Measurements from ENCODE around the gene S100A16. TPM values are rescaled to one million over a fixed set of nuclear protein-coding genes. Genes with fewer than 3 reads are reported as not detected.

S100A16 gene
- total RNA-seq, 2 donors from 2014 or later: 20.1 to 42.5 TPM

DNA sequence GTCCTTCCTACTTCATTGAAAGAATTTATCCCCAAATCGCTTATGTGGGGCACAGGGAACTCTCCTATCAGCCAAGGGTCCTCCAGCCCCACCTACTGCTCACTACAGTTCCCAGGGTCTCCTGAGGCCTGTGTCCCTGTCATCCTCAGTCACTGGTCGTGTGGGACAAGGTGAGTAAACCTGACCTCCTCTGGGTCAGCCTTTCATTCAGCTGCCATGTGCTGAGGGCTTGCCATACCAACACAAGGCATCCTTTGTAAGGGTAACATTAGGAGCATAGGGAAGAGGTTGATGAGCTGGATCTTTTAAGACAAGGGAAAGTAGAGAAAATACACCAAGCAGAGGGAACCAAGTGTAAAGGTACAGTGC lies 34.4 kb upstream of the S100A16 start:
- Histone ChIP-seq H3K4me1 (peaks cover 67% of the 10 kb centered on the region), H3K27ac (peak overlapping the region in 2 of 4 donors; percentile 36 to 83), H3K9me3 (no peaks in the 10 kb centered on the region), H3K27me3 (no peaks in the 10 kb centered on the region), H3K4me3 (no peak overlapping the region), H3K36me3 (replicated peaks in 1 of 2; ENCODE audit: insufficient read depth in 1 of 2, low read depth in 2 of 2) (peaks cover 13 to 18% of the 10 kb centered on the region in 2 donors)
- ATAC-seq (no peak), DNase-seq (no peak)
- TF ChIP-seq, protein P1, sequence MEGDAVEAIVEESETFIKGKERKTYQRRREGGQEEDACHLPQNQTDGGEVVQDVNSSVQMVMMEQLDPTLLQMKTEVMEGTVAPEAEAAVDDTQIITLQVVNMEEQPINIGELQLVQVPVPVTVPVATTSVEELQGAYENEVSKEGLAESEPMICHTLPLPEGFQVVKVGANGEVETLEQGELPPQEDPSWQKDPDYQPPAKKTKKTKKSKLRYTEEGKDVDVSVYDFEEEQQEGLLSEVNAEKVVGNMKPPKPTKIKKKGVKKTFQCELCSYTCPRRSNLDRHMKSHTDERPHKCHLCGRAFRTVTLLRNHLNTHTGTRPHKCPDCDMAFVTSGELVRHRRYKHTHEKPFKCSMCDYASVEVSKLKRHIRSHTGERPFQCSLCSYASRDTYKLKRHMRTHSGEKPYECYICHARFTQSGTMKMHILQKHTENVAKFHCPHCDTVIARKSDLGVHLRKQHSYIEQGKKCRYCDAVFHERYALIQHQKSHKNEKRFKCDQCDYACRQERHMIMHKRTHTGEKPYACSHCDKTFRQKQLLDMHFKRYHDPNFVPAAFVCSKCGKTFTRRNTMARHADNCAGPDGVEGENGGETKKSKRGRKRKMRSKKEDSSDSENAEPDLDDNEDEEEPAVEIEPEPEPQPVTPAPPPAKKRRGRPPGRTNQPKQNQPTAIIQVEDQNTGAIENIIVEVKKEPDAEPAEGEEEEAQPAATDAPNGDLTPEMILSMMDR (IDR thresholded peaks at IDR 0.05): no peak
- WGBS, 2 donors: 61 to 65% methylated on average over 2 of the region's 2 CpGs
- intact Hi-C loops (cut with DNase I): no loop called here

DNA sequence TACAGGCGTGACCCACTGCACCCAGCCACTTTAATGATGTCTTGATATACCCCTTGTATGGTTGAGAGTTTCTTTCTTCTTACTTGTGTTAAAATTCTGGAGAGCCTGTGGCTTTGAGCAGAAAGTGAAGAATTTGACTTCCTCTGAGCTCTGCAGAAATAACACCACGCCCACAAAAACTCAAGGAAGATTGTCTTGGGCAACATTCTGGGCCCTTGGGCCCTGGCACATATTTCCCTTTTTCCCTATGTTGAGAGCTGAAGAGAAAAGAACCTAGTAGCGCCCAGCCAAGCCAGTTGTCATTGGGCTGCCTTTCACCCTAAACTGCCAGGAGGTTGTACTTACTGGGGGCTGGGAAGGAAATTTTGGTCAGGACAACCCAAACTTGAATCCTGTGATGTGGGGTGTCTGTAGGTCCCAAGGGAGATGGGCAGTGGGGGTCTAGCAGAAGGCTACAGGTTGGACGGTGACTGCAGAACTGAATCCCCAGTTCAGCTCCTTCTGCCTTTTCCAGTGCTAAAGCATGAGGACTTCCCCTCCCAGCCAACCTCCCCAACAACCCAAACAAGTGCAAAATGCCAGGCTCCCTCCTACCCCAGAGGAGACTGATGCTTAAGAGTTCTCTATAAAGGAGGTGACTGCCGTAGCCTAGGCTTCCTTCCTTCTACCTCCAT lies 33.9 kb upstream of the S100A16 start:
- H3K4me1 ChIP-seq: peaks cover 72% of the 10 kb centered on the region
- WGBS, 2 donors: 77 to 94% methylated on average over 5 of the region's 5 CpGs
- H3K27ac ChIP-seq: peak overlapping the region in 2 of 4 donors; percentile 36 to 83
- DNase-seq (peak in 1 of 4 donors; percentile 41), ATAC-seq (no peak)
- intact Hi-C loops (cut with DNase I): no loop called here
- H3K9me3 ChIP-seq: no peaks in the 10 kb centered on the region
- TF ChIP-seq POLR2A (IDR thresholded peaks at IDR 0.05): no peak
- TF ChIP-seq, protein P1 (IDR thresholded peaks at IDR 0.05): no peak
- no peak overlapping the region for H3K4me3 ChIP-seq
- no peaks in the 10 kb centered on the region for H3K27me3 ChIP-seq
- peaks cover 13 to 23% of the 10 kb centered on the region in 2 donors for H3K36me3 ChIP-seq (replicated peaks in 1 of 2; ENCODE audit: insufficient read depth in 1 of 2, low read depth in 2 of 2)

- Histone ChIP-seq H3K36me3 (replicated peaks in 1 of 2; ENCODE audit: insufficient read depth in 1 of 2, low read depth in 2 of 2) (peaks cover 22 to 39% of the 10 kb centered on the region in 2 donors), H3K9me3 (no peaks in the 10 kb centered on the region), H3K27ac (peak overlapping the region in 3 of 4 donors; percentile 10 to 38 (median 36)), H3K4me3 (no peak overlapping the region), H3K27me3 (no peaks in the 10 kb centered on the region), H3K4me1 (peaks cover 81% of the 10 kb centered on the region)
- ATAC-seq (peak; percentile 19), DNase-seq (no peak)
- TF ChIP-seq POLR2A (IDR thresholded peaks at IDR 0.05): no peak
- TF ChIP-seq, protein P1 (IDR thresholded peaks at IDR 0.05): no peak
- intact Hi-C loops (cut with DNase I): no loop called here
Measured at GRCh38 chr1:153643816-153644215, 30.9 kb upstream of the S100A16 start.

DNA sequence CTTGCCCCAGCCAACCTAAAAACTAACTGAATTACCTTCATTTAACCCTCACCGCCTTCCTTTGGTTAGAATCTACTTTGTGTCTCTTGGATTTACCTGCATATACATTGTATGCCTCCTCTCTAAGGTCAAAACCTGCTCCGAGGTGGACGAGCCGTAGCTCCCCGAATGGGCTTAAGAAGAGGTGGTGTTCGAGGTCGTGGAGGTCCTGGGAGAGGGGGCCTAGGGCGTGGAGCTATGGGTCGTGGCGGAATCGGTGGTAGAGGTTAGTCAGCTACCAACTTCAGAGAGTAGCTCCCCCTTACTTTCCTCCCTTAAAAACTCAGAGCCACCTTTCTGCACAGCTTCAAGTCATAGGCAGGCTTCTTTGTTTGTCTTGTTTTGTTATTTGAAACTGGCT lies 30.2 kb upstream of the S100A16 start:
- peaks cover 22 to 39% of the 10 kb centered on the region in 2 donors for H3K36me3 ChIP-seq (replicated peaks in 1 of 2; ENCODE audit: insufficient read depth in 1 of 2, low read depth in 2 of 2)
- TF ChIP-seq, protein P1 (IDR thresholded peaks at IDR 0.05): no peak
- no peak for TF ChIP-seq POLR2A (IDR thresholded peaks at IDR 0.05)
- intact Hi-C loops (cut with DNase I): no loop called here

GRCh38 chr1:153642161-153642560 lies 29.2 kb upstream of the S100A16 start:
- intact Hi-C loops (cut with DNase I): no loop called here
- ATAC-seq (no peak), DNase-seq (no peak)
- no peaks in the 10 kb centered on the region for H3K9me3 ChIP-seq
- H3K27ac ChIP-seq: peak overlapping the region in 1 of 4 donors; percentile 17
- TF ChIP-seq, protein P1 (IDR thresholded peaks at IDR 0.05): no peak
- no peak for TF ChIP-seq POLR2A (IDR thresholded peaks at IDR 0.05)
- 78 to 83% methylated on average over 11 of the region's 11 CpGs for WGBS, 2 donors
- peaks cover 80% of the 10 kb centered on the region for H3K4me1 ChIP-seq
- H3K27me3 ChIP-seq: no peaks in the 10 kb centered on the region
- H3K4me3 ChIP-seq: no peak overlapping the region
- peaks cover 22 to 39% of the 10 kb centered on the region in 2 donors for H3K36me3 ChIP-seq (replicated peaks in 1 of 2; ENCODE audit: insufficient read depth in 1 of 2, low read depth in 2 of 2)

More for the DNA sequence above, 30.2 kb upstream of the S100A16 start:
- 87 to 90% methylated on average over 11 of the region's 11 CpGs for WGBS, 2 donors
- peak overlapping the region in 2 of 4 donors; percentile 36 to 38 for H3K27ac ChIP-seq
- no peak for DNase-seq
- H3K4me1 ChIP-seq: peaks cover 80% of the 10 kb centered on the region
- no peaks in the 10 kb centered on the region for H3K9me3 ChIP-seq
- H3K27me3 ChIP-seq: no peaks in the 10 kb centered on the region
- no peak overlapping the region for H3K4me3 ChIP-seq
- ATAC-seq: no peak

Data from body of pancreas (tissue), 4 donors.